Renal cortex interstitium (tissue), 11 donors: ENCODE measurements around the gene WDR27. TPM values are rescaled to one million over a fixed set of nuclear protein-coding genes. Genes with fewer than 3 reads are reported as not detected.
"Not testable (repeated sequence)": the region's sequence is repeated elsewhere in the genome, so short reads cannot be mapped to it uniquely, and the experiment has no call there.

ENCODE experiments used
- DNase-seq, 11 donors: peaks; one replicate each; pipeline ENCODE4 v3.0.0-alpha.2; 2013; ENCODE audit warnings: low read depth in 9 of 11, low spot score in 4 of 11; ENCODE audit errors: extremely low read depth in 1 of 11
- polyA plus RNA-seq, 3 donors: library from polyadenylated mRNA; unstranded; fragments of 120-200 nt; gene quantifications; one replicate each; pipeline ENCODE4 v1.2.1, GENCODE V29; 2013; ENCODE audit not compliant: insufficient read length in 3 of 3

The WDR27 gene
- polyA plus RNA-seq, 3 donors = 44.0 to 105 (median 56.7) TPM

GRCh38 chr6:169441292-169441691 lies 260.5 kb downstream of the WDR27 start:
- no peak for DNase-seq

- no peak for DNase-seq
Measured at GRCh38 chr6:169439710-169440109, 262.1 kb downstream of the WDR27 start.

GRCh38 chr6:169434554-169434953 lies 267.3 kb downstream of the WDR27 start:
- not testable (repeated sequence) for DNase-seq

GRCh38 chr6:169429001-169429400 lies 272.8 kb downstream of the WDR27 start:
- DNase-seq = no peak

GRCh38 chr6:169428532-169428931 lies 273.3 kb downstream of the WDR27 start:
- peak in 2 of 11 donors; percentile 22 to 26 for DNase-seq

GRCh38 chr6:169427856-169428255 lies 274.0 kb downstream of the WDR27 start:
- DNase-seq = peak in 5 of 11 donors; percentile 33 to 63 (median 48)

- DNase-seq = no peak
Measured at GRCh38 chr6:169426611-169427010, 275.2 kb downstream of the WDR27 start.

- DNase-seq = no peak
Measured at GRCh38 chr6:169425628-169426370, 276.0 kb downstream of the WDR27 start.

GRCh38 chr6:169424821-169425240 lies 277.0 kb downstream of the WDR27 start:
- DNase-seq = no peak

GRCh38 chr6:169424149-169424804 lies 277.6 kb downstream of the WDR27 start:
- no peak for DNase-seq

GRCh38 chr6:169421586-169422264 lies 280.1 kb downstream of the WDR27 start:
- no peak for DNase-seq

- DNase-seq = peak in 1 of 11 donors; percentile 22
Measured at GRCh38 chr6:169420912-169421543, 280.8 kb downstream of the WDR27 start.

- DNase-seq = no peak
Measured at GRCh38 chr6:169417101-169417500, 284.7 kb downstream of the WDR27 start.

GRCh38 chr6:169416249-169416648 lies 285.6 kb downstream of the WDR27 start:
- no peak for DNase-seq

GRCh38 chr6:169415179-169415578 lies 286.6 kb downstream of the WDR27 start:
- DNase-seq = no peak

- DNase-seq = no peak
Measured at GRCh38 chr6:169411722-169412121, 290.1 kb downstream of the WDR27 start.

- DNase-seq = no peak
Measured at GRCh38 chr6:169411296-169411695, 290.5 kb downstream of the WDR27 start.

GRCh38 chr6:169409742-169410312 lies 292.0 kb downstream of the WDR27 start:
- no peak for DNase-seq

- DNase-seq = no peak
Measured at GRCh38 chr6:169407325-169407724, 294.5 kb downstream of the WDR27 start.
